Type B pancreatic cell (in vitro differentiated cells): Measurements from ENCODE around the gene MMP19. TPM values are rescaled to one million over a fixed set of nuclear protein-coding genes. Genes with fewer than 3 reads are reported as not detected.
A peak's percentile ranks its signal among the peaks of the same experiment; 100 is the strongest.

Source experiments
- DNase-seq: peaks from one replicate; pipeline ENCODE4 v3.0.0; 2021; ENCODE audit warnings: mixed read lengths; ENCODE audit not compliant: unreplicated experiment; ENCODE audit errors: extremely low spot score
- H3K27ac Mint-ChIP-seq: 2 replicates; pipeline ENCODE4 v1.8.0; 2021; ENCODE audit warnings: mild to moderate bottlenecking, mixed read lengths
- H3K27me3 Mint-ChIP-seq: 2 replicates; pipeline ENCODE4 v1.8.0; 2021; ENCODE audit warnings: mixed read lengths
- H3K36me3 Mint-ChIP-seq: 2 replicates; pipeline ENCODE4 v1.8.0; 2021; ENCODE audit warnings: mixed read lengths
- H3K4me1 Mint-ChIP-seq: one replicate; pipeline ENCODE4 v1.8.0; 2021; ENCODE audit warnings: mixed read lengths; ENCODE audit not compliant: unreplicated experiment
- H3K4me3 Mint-ChIP-seq: 2 replicates; pipeline ENCODE4 v1.8.0; 2021; ENCODE audit warnings: mild to moderate bottlenecking, mixed read lengths
- H3K9me3 Mint-ChIP-seq: 2 replicates; pipeline ENCODE4 v1.8.0; 2021; ENCODE audit warnings: mixed read lengths
- total RNA-seq: library from RNA; stranded (reverse); gene quantifications from 2 replicates; pipeline ENCODE4 v1.2.1, GENCODE V29; 2021; ENCODE audit warnings: low replicate concordance
- TF ChIP-seq, protein P1 (sequence below): fragments of 200-600 bp; sonication (generic); conservative IDR thresholded peaks from 2 replicates; pipeline ENCODE4 v1.5.0; 2021; ENCODE audit warnings: antibody characterized with exemption, mild to moderate bottlenecking

The MMP19 gene
- total RNA-seq, 1 donor from 2014 or later, result 0.48 TPM

DNA sequence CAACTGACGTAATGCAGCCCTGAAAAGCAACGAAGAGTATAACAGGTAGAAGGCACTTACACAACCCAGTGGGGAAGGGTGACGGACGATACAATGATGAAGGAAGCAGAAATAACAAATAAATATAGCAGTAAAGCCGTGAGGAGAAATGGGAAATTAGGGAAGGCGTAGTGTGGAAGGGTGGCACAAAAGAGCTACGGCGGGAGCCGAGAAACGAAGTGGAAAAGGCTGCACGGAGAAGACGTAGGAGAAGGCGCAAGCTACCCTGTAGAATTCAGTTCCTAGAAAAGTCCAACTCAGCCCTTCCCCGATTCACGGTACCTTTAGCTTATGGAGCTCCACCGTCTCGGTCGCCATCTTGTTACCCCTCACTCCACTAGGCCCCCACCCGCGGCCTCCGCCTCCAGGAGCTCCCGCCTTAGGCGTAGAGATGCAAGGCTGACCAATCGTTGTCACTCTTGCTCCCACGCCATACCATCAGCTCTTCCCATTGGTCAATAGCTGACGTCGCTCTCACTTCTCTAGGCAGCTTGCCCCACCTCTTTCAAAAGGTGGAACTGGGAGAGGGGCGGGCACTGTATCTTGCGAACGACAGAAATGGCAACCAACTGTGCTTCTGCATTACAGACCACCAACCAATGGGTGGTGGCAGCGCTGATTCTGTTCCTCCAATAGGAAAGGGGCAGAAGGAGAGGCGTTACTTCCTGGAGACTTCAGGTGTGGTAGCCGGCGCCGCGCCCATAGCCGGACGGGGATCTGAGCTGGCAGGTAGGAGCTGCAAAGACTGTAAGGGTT, 25.2 kb downstream of the MMP19 start, which contains the start of the genes ORMDL2 and SARNP:
TSS of gene ORMDL2 (plus strand) at position 697 of the 795 bp plus-strand sequence. CDS start 959 bp downstream, outside the sequence.
TSS of gene SARNP (minus strand) at position 380 of the 795 bp plus-strand sequence. CDS start at position 357, 23 bp downstream.
- H3K4me3 Mint-ChIP-seq, result no peak within 1 kb of the TSS
- no peaks in the 10 kb centered on the region for H3K27me3 Mint-ChIP-seq
- TF ChIP-seq, protein P1, sequence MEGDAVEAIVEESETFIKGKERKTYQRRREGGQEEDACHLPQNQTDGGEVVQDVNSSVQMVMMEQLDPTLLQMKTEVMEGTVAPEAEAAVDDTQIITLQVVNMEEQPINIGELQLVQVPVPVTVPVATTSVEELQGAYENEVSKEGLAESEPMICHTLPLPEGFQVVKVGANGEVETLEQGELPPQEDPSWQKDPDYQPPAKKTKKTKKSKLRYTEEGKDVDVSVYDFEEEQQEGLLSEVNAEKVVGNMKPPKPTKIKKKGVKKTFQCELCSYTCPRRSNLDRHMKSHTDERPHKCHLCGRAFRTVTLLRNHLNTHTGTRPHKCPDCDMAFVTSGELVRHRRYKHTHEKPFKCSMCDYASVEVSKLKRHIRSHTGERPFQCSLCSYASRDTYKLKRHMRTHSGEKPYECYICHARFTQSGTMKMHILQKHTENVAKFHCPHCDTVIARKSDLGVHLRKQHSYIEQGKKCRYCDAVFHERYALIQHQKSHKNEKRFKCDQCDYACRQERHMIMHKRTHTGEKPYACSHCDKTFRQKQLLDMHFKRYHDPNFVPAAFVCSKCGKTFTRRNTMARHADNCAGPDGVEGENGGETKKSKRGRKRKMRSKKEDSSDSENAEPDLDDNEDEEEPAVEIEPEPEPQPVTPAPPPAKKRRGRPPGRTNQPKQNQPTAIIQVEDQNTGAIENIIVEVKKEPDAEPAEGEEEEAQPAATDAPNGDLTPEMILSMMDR, result no peak
- no peaks in the 10 kb centered on the region for H3K9me3 Mint-ChIP-seq
- H3K4me1 Mint-ChIP-seq, result peaks cover 15% of the 10 kb centered on the region
- no peak within 1 kb of the TSS for H3K27ac Mint-ChIP-seq
- peak; percentile 94 for DNase-seq
- H3K36me3 Mint-ChIP-seq, result peaks cover 12% of the 10 kb centered on the region

DNA sequence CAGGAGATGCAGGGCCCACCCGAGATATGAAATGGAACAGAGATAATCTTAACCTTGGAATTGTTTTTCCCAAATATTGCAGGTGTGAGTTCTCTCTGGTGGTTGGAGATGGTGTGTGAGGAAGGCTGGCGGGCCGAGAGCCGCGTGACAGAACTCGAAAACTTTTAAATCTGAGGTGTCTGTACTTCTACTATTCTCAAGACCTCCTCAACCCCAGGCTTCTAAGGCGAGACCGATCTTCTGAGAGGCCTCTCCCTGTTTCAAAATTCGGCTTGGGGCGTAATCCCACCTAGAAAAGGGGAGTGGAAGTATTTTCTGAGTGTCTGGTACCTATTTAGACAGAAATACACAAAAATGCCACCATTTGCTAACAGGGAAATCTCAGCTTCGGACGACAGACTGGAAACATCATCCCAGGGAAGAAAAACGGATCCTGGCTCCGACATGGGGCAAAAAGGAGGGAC, 25.8 kb downstream of the MMP19 start:
- Mint-ChIP-seq H3K27ac (no peak overlapping the region), H3K9me3 (no peaks in the 10 kb centered on the region), H3K27me3 (no peaks in the 10 kb centered on the region), H3K36me3 (peaks cover 6% of the 10 kb centered on the region), H3K4me1 (peaks cover 22% of the 10 kb centered on the region), H3K4me3 (no peak overlapping the region)
- no peak for DNase-seq
- TF ChIP-seq, protein P1, result no peak

GRCh38 chr12:55815473-55815872, 27.3 kb downstream of the MMP19 start:
- Mint-ChIP-seq H3K27ac (no peak overlapping the region), H3K4me1 (peaks cover 27% of the 10 kb centered on the region), H3K9me3 (no peaks in the 10 kb centered on the region), H3K4me3 (no peak overlapping the region), H3K36me3 (peaks cover 9% of the 10 kb centered on the region), H3K27me3 (no peaks in the 10 kb centered on the region)
- TF ChIP-seq, protein P1, result no peak
- no peak for DNase-seq

DNA sequence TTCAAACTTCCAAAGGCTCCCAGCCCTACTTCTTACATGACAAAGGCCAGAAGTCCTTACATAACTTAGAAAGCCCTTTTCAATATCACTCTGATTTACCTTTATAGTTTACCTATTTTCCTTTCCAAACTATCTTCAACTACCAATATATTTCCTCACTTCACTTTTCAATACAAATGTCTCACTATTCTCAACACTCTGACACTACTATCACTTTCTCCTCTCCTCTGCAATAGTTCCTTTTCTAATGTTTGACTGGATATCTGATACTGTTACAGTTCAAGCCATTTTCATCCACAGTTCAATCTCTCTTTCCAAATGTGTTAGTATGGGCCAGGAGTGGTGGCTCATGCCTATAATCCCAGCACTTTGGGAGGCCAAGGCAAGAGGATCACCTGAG, 28.5 kb downstream of the MMP19 start:
- H3K27ac Mint-ChIP-seq, result no peak overlapping the region
- no peaks in the 10 kb centered on the region for H3K27me3 Mint-ChIP-seq
- H3K9me3 Mint-ChIP-seq, result no peaks in the 10 kb centered on the region
- H3K4me3 Mint-ChIP-seq, result no peak overlapping the region
- peaks cover 9% of the 10 kb centered on the region for H3K36me3 Mint-ChIP-seq
- DNase-seq, result no peak
- peaks cover 27% of the 10 kb centered on the region for H3K4me1 Mint-ChIP-seq
- TF ChIP-seq, protein P1, result no peak

DNA sequence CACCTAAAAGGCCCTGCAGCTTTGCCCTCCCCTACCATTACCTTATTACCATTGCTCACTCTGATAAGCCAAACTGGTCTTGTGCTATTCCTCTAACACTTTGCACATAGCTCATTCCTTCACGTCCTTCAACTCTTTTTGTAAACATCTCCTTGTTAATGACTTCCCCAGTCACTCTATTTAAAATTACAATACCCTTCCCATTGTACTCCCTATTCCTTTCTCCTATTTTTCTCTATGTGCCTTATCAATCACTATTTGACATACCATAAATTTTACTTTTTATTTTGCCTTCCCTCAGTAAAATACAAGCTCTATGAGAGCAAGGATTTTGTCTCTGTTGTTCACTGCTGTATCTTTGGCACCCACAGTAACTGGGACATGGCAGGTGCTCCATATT, 30.6 kb downstream of the MMP19 start:
- DNase-seq, result no peak
- peaks cover 22% of the 10 kb centered on the region for H3K4me1 Mint-ChIP-seq
- H3K9me3 Mint-ChIP-seq, result no peaks in the 10 kb centered on the region
- H3K36me3 Mint-ChIP-seq, result peaks cover 9% of the 10 kb centered on the region
- H3K4me3 Mint-ChIP-seq, result no peak overlapping the region
- H3K27ac Mint-ChIP-seq, result no peak overlapping the region
- no peaks in the 10 kb centered on the region for H3K27me3 Mint-ChIP-seq
- TF ChIP-seq, protein P1, result no peak
